ENCODE measurements around the gene ST3GAL3. TPM values are rescaled to one million over a fixed set of nuclear protein-coding genes. Genes with fewer than 3 reads are reported as not detected.

ST3GAL3 gene
- polyA plus RNA-seq, 1 donor (not counting 4 experiments of a cell fraction or from before 2014, with no cell fraction given): 10.0 TPM

GRCh38 chr1:43973981-43974442, 266.7 kb downstream of the ST3GAL3 start:
- Histone ChIP-seq H2AFZ (ENCODE audit: control insufficient read depth, low read length) (peak overlapping the region; percentile 85), H3K9me3 (ENCODE audit: control insufficient read depth, low read depth, low read length) (no peaks in the 10 kb centered on the region), H3K9me1 (ENCODE audit: control insufficient read depth, extremely low read depth, insufficient read depth, low read length) (peaks cover 5% of the 10 kb centered on the region), H3K27ac (ENCODE audit: control insufficient read depth, insufficient read depth, low read length) (peak overlapping the region; percentile 74), H3K4me3 (ENCODE audit: control insufficient read depth in 2 of 3, extremely low read depth in 1 of 3, insufficient read depth in 2 of 3, low read depth in 1 of 3, low read length in 3 of 3) (peak overlapping the region; percentile 90 to 99 (median 93)), H3K9ac (ENCODE audit: control insufficient read depth, extremely low read depth, insufficient read depth, low read length) (peak overlapping the region; percentile 87), H3K27me3 (ENCODE audit: control insufficient read depth, extremely low read depth, insufficient read depth, low read length) (no peaks in the 10 kb centered on the region), H3K36me3 (ENCODE audit: control insufficient read depth in 2 of 2, extremely low read depth in 1 of 2, insufficient read depth in 2 of 2, low read length in 2 of 2) (peaks cover 30 to 32% of the 10 kb centered on the region in 2 experiments), H3K79me2 (ENCODE audit: control insufficient read depth, insufficient read depth, low read length) (peaks cover 46% of the 10 kb centered on the region), H3K4me2 (ENCODE audit: control insufficient read depth, extremely low read depth, insufficient read depth, low read depth, low read length) (peak overlapping the region; percentile 95), H4K20me1 (ENCODE audit: control insufficient read depth, extremely low read depth, insufficient read depth, low read length) (no peaks in the 10 kb centered on the region), H3K4me1 (ENCODE audit: control insufficient read depth, extremely low read depth, insufficient read depth, low read length) (peaks cover 40% of the 10 kb centered on the region)
- DNase-seq (ENCODE audit: low read depth, low spot score): no peak
- FAIRE-seq: no peak
- TF ChIP-seq EZH2 (IDR thresholded peaks at IDR 0.05; ENCODE audit: low read length): no peak
- TF ChIP-seq, protein P1, sequence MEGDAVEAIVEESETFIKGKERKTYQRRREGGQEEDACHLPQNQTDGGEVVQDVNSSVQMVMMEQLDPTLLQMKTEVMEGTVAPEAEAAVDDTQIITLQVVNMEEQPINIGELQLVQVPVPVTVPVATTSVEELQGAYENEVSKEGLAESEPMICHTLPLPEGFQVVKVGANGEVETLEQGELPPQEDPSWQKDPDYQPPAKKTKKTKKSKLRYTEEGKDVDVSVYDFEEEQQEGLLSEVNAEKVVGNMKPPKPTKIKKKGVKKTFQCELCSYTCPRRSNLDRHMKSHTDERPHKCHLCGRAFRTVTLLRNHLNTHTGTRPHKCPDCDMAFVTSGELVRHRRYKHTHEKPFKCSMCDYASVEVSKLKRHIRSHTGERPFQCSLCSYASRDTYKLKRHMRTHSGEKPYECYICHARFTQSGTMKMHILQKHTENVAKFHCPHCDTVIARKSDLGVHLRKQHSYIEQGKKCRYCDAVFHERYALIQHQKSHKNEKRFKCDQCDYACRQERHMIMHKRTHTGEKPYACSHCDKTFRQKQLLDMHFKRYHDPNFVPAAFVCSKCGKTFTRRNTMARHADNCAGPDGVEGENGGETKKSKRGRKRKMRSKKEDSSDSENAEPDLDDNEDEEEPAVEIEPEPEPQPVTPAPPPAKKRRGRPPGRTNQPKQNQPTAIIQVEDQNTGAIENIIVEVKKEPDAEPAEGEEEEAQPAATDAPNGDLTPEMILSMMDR (optimal IDR thresholded peaks at IDR 0.05 in 1 of 3, IDR thresholded peaks at IDR 0.05 in 1 of 3, conservative IDR thresholded peaks at IDR 0.05 in 1 of 3; ENCODE audit: extremely low read depth in 1 of 3, insufficient read depth in 2 of 3, low read length in 3 of 3): no peak
- dilution Hi-C loops (cut with MboI; ENCODE audit: extremely low pct_ligation_motif_present, low sequenced_read_pairs): no loop called here

DNA sequence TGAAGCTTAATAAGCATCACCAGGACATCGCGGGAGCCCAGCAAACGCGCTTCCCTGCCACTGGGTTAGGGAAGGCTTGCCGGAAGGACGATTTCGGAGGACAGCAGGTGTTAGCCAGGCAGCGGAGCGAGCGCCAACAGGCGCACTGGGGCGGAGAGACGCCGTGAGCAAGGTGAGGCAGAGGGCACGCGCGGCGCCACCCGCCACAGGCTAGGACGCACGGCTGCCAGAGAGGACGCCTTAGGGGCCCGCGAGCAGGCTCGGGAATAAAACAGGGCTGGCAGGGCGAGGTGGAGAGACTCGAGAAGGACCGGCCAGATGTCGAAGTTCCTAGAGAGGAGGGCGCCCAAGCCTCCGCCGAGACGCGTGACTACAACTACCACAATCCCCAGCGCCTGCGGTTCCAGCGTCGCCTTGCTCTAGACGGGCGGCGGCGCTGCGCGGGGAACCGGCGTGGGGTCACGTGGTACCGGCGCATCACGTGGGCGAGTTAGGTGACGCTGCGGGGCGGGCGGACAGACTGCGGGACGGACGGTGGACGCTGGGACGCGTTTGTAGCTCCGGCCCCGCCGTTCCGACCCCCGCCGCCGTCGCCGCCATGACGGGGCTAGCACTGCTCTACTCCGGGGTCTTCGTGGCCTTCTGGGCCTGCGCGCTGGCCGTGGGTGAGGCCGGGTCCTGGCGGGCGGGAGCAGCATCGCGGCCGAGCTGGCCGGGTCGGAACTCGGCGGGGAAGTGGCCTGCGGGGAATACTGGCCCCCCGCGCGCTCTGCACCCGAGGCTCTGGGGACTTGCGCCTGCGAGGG, 267.3 kb downstream of the ST3GAL3 start, which contains the start of gene ATP6V0B:
TSS of gene ATP6V0B (plus strand) at position 518 of the 806 bp plus-strand sequence. CDS start at position 599, 81 bp downstream.
- Histone ChIP-seq H3K9ac (ENCODE audit: control insufficient read depth, extremely low read depth, insufficient read depth, low read length) (peak within 1 kb of the TSS; percentile 87), H3K4me3 (ENCODE audit: control insufficient read depth in 2 of 3, extremely low read depth in 1 of 3, insufficient read depth in 2 of 3, low read depth in 1 of 3, low read length in 3 of 3) (peak within 1 kb of the TSS; percentile 90 to 99 (median 93)), H3K27me3 (ENCODE audit: control insufficient read depth, extremely low read depth, insufficient read depth, low read length) (no peaks in the 10 kb centered on the region), H3K36me3 (ENCODE audit: control insufficient read depth in 2 of 2, extremely low read depth in 1 of 2, insufficient read depth in 2 of 2, low read length in 2 of 2) (peaks cover 30 to 32% of the 10 kb centered on the region in 2 experiments), H3K4me2 (ENCODE audit: control insufficient read depth, extremely low read depth, insufficient read depth, low read depth, low read length) (peak within 1 kb of the TSS; percentile 95), H4K20me1 (ENCODE audit: control insufficient read depth, extremely low read depth, insufficient read depth, low read length) (no peaks in the 10 kb centered on the region), H3K79me2 (ENCODE audit: control insufficient read depth, insufficient read depth, low read length) (peaks cover 46% of the 10 kb centered on the region), H3K9me3 (ENCODE audit: control insufficient read depth, low read depth, low read length) (no peaks in the 10 kb centered on the region), H3K4me1 (ENCODE audit: control insufficient read depth, extremely low read depth, insufficient read depth, low read length) (peaks cover 40% of the 10 kb centered on the region), H3K27ac (ENCODE audit: control insufficient read depth, insufficient read depth, low read length) (peak within 1 kb of the TSS; percentile 74), H2AFZ (ENCODE audit: control insufficient read depth, low read length) (peak within 1 kb of the TSS; percentile 85), H3K9me1 (ENCODE audit: control insufficient read depth, extremely low read depth, insufficient read depth, low read length) (peaks cover 5% of the 10 kb centered on the region)
- DNase-seq (ENCODE audit: low read depth, low spot score): peak; percentile 53
- TF ChIP-seq EZH2 (IDR thresholded peaks at IDR 0.05; ENCODE audit: low read length): no peak
- TF ChIP-seq, protein P1 (optimal IDR thresholded peaks at IDR 0.05 in 1 of 3, IDR thresholded peaks at IDR 0.05 in 1 of 3, conservative IDR thresholded peaks at IDR 0.05 in 1 of 3; ENCODE audit: extremely low read depth in 1 of 3, insufficient read depth in 2 of 3, low read length in 3 of 3): no peak
- no peak for FAIRE-seq
- dilution Hi-C loops (cut with MboI; ENCODE audit: extremely low pct_ligation_motif_present, low sequenced_read_pairs): no loop called here

Measured in keratinocyte (primary cell).